ENCODE measurements around the gene ACER1. TPM values are rescaled to one million over a fixed set of nuclear protein-coding genes. Genes with fewer than 3 reads are reported as not detected.
"Not testable (repeated sequence)": the region's sequence is repeated elsewhere in the genome, so short reads cannot be mapped to it uniquely, and the experiment has no call there.

ACER1 gene
- total RNA-seq, 4 donors from 2014 or later, result 56.9 to 135 (median 86.2) TPM

DNA sequence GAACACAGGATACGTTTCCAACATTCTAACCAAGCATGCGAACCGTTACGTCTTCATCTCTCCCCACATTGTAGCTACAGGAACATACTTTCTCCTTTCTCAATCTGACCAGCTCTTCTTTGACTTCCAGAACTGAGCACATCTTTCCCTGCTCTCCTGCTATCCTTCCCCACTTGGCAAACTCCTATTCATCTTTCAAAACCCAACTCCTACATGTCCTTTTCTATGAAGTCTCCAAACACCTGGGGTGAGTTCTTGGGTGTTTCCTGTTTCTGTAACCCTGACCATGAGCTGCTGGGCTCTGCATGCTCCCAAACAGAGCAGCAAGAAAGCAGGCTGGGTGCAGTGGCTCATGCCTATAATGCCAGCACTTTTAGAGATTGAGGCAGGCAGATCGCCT, 6.6 kb downstream of the ACER1 start:
- no peak for DNase-seq (ENCODE audit: low spot score in 2 of 2)
- TF ChIP-seq POLR2A (IDR thresholded peaks at IDR 0.05), result no peak
- TF ChIP-seq, protein P1, sequence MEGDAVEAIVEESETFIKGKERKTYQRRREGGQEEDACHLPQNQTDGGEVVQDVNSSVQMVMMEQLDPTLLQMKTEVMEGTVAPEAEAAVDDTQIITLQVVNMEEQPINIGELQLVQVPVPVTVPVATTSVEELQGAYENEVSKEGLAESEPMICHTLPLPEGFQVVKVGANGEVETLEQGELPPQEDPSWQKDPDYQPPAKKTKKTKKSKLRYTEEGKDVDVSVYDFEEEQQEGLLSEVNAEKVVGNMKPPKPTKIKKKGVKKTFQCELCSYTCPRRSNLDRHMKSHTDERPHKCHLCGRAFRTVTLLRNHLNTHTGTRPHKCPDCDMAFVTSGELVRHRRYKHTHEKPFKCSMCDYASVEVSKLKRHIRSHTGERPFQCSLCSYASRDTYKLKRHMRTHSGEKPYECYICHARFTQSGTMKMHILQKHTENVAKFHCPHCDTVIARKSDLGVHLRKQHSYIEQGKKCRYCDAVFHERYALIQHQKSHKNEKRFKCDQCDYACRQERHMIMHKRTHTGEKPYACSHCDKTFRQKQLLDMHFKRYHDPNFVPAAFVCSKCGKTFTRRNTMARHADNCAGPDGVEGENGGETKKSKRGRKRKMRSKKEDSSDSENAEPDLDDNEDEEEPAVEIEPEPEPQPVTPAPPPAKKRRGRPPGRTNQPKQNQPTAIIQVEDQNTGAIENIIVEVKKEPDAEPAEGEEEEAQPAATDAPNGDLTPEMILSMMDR (IDR thresholded peaks at IDR 0.05), result no peak
- WGBS, 2 donors, result 75 to 81% methylated on average over 5 of the region's 5 CpGs
- intact Hi-C loops (cut with DNase I; ENCODE audit: low total_unique reads), result no loop called here
- no peak overlapping the region for H3K4me3 ChIP-seq (ENCODE audit: low read depth, poor library complexity, severe bottlenecking)

DNA sequence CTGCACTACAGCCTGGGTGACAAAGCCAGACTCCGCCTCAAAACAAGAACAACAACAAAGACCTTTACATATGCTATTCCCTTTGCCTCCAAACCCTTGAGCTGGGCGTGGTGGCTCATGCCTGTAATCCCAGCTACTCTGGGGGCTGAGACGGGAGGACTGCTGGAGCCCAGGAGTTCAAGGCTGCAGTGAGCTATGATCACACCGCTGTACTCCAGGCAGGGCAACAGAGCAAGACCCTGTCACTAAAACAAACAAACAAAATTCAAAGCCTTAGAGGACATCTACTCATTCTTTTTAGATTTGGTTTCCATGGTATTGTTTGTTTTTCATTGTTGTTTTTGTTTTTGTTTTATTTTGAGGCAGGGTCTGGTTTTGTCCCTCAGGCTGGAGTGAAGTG, 7.8 kb downstream of the ACER1 start:
- no peak overlapping the region for H3K4me3 ChIP-seq (ENCODE audit: low read depth, poor library complexity, severe bottlenecking)
- TF ChIP-seq, protein P1 (IDR thresholded peaks at IDR 0.05), result no peak
- no peak for TF ChIP-seq POLR2A (IDR thresholded peaks at IDR 0.05)
- 63 to 80% methylated on average over 4 of the region's 4 CpGs for WGBS, 2 donors
- intact Hi-C loops (cut with DNase I; ENCODE audit: low total_unique reads), result no loop called here
- no peak for DNase-seq (ENCODE audit: low spot score in 2 of 2)

DNA sequence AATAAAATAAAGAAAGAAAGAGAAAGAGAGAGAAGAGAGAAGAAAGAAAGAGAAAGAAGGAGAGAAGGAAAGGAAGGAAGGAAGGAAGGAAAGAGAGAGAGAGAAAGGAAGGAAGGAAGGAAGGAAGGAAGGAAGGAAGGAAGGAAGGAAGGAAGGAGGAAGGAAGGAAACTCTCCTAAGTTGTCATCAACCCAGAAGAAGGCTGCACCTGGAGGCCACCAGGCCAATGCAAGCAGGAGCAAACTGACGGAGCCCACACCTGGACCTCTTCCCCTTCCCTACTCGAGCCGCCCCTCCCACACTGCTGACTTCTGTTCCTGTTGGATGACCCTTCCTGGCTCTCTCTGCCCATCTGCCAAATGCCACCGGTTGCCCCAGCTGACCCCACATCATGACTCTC, 8.7 kb downstream of the ACER1 start:
- H3K4me3 ChIP-seq (ENCODE audit: low read depth, poor library complexity, severe bottlenecking), result no peak overlapping the region
- TF ChIP-seq POLR2A (IDR thresholded peaks at IDR 0.05), result no peak
- TF ChIP-seq, protein P1 (IDR thresholded peaks at IDR 0.05), result no peak
- intact Hi-C loops (cut with DNase I; ENCODE audit: low total_unique reads), result no loop called here
- 67 to 70% methylated on average over 4 of the region's 4 CpGs for WGBS, 2 donors
- DNase-seq (ENCODE audit: low spot score in 2 of 2), result no peak

DNA sequence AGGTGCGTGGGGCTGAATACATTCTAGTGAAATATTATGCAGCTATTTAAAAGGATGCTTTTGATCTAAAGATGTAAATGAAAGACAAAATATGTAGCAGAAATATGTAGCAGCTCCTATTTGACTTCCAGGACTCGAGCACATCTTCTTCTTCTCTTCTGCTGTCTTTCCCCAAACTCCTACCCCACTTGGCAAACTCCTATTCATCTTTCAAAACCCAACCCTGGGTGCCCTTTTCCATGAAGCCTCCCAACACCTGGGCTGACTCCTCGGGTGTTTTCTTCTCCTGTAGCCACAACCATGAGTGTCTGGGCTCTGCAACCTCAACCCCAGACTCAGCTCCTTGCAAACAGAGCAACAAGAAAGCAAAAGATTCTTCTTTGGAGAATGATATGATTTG, 11.1 kb downstream of the ACER1 start:
- no peak overlapping the region for H3K4me3 ChIP-seq (ENCODE audit: low read depth, poor library complexity, severe bottlenecking)
- intact Hi-C loops (cut with DNase I; ENCODE audit: low total_unique reads), result no loop called here
- TF ChIP-seq POLR2A (IDR thresholded peaks at IDR 0.05), result no peak
- TF ChIP-seq, protein P1 (IDR thresholded peaks at IDR 0.05), result no peak
- DNase-seq (ENCODE audit: low spot score in 2 of 2), result no peak
- WGBS, 2 donors, result 57 to 58% methylated on average over 3 of the region's 3 CpGs

DNA sequence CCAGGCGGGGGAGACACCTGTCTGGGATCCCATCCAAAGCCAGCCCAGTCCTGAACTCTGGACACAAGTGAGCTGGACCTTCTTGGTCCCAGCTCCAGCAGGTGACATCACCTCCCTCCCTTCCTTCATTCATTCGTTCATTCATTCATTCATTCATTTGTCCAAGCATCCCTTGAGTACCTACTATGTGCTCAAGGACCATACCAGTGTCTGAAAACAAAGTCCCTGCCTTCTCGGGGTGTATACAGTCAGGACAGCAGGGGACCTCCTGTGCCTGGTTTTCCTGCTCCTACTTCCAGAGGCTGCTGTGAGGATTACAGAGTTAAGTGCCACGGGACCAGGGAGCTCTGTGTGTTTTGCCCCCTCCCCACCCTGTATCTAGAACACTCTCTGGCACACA, 14.0 kb downstream of the ACER1 start:
- H3K4me3 ChIP-seq (ENCODE audit: low read depth, poor library complexity, severe bottlenecking), result no peak overlapping the region
- DNase-seq (ENCODE audit: low spot score in 2 of 2), result no peak
- intact Hi-C loops (cut with DNase I; ENCODE audit: low total_unique reads), result no loop called here
- 39 to 45% methylated on average over 4 of the region's 4 CpGs for WGBS, 2 donors
- TF ChIP-seq, protein P1 (IDR thresholded peaks at IDR 0.05), result no peak
- TF ChIP-seq POLR2A (IDR thresholded peaks at IDR 0.05), result no peak

DNA sequence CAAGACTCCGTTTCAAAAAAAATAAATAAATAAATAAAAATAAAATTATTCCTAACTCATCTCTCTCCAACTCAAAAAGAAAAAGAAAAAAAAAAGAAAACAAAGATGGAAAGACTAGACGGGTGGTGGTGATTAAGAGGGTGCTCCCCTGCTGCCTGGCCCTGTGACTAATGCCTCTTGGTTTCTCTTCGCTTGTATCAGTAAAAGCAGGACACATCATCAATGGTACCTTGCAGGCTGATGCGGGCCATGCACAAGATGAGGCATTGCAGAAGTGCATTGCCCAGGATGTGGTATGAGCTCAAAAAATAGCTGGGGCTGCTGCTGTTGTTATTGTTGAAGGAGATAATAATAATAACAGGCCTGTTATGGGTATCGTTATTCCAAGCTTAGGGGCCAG, 14.6 kb downstream of the ACER1 start:
- 65 to 80% methylated on average over 5 of the region's 5 CpGs for WGBS, 2 donors
- TF ChIP-seq, protein P1 (IDR thresholded peaks at IDR 0.05), result no peak
- no peak for TF ChIP-seq POLR2A (IDR thresholded peaks at IDR 0.05)
- no peak for DNase-seq (ENCODE audit: low spot score in 2 of 2)
- H3K4me3 ChIP-seq (ENCODE audit: low read depth, poor library complexity, severe bottlenecking), result no peak overlapping the region
- intact Hi-C loops (cut with DNase I; ENCODE audit: low total_unique reads), result no loop called here

DNA sequence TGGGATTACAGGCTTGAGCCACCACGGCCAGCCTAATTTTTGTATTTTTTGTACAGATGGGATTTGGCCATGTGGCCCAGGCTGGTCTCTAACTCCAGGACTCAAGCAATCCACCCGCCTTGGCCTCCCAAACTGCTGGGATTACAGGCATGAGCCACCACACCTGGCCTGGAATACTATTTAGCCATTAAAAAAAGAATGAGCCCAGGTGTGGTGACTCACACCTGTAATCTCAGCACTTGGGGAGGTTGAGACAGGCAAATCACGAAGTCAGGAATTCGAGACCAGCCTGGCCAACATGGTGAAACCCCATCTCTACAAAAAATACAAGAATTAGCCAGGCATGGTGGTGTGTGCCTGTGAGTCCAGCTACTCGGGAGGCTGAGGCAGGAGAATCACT, 17.8 kb downstream of the ACER1 start:
- H3K4me3 ChIP-seq (ENCODE audit: low read depth, poor library complexity, severe bottlenecking); intact Hi-C loops (cut with DNase I; ENCODE audit: low total_unique reads); DNase-seq (ENCODE audit: low spot score in 2 of 2): not testable (repeated sequence)
- 87 to 94% methylated on average over 5 of the region's 5 CpGs for WGBS, 2 donors

Measured in lower leg skin (tissue), 4 donors.